Measurements from ENCODE around the gene GLIPR2. TPM values are rescaled to one million over a fixed set of nuclear protein-coding genes. Genes with fewer than 3 reads are reported as not detected.

The GLIPR2 gene
- total RNA-seq, 1 donor from 2014 or later = 14.3 TPM

- no peak for TF ChIP-seq CTCF (IDR thresholded peaks at IDR 0.05)
- ChIA-PET POLR2A (no interaction called here), CTCF (interaction anchor here (4.3 kb wide), 1 partner anchor 54 kb away, joined by 13 read pairs; no protein-coding TSS in a partner anchor)
- H3K4me1 Mint-ChIP-seq = no peaks in the 10 kb centered on the region
- H3K4me3 Mint-ChIP-seq = no peak overlapping the region
- intact Hi-C loops (cut with micrococcal nuclease) = no loop called here
- DNase-seq = no peak
- peaks cover 12% of the 10 kb centered on the region for H3K36me3 Mint-ChIP-seq (ENCODE audit: low read depth)
- H3K27me3 Mint-ChIP-seq = no peaks in the 10 kb centered on the region
- H3K27ac Mint-ChIP-seq = no peak overlapping the region
- no peaks in the 10 kb centered on the region for H3K9me3 Mint-ChIP-seq
- no peak for ATAC-seq (ENCODE audit: low read depth)
These were observed 24.0 kb upstream of the GLIPR2 start for GRCh38 chr9:36112516-36112915.

GRCh38 chr9:36113999-36114398 is 22.5 kb upstream of the GLIPR2 start:
- ChIA-PET CTCF (interaction anchor here (3.0 to 4.3 kb wide), 2 partner anchors 11 to 52 kb away, joined by 13 to 19 read pairs; no protein-coding TSS in a partner anchor), POLR2A (no interaction called here)
- H3K36me3 Mint-ChIP-seq (ENCODE audit: low read depth) = peaks cover 9% of the 10 kb centered on the region
- H3K9me3 Mint-ChIP-seq = no peaks in the 10 kb centered on the region
- TF ChIP-seq CTCF (IDR thresholded peaks at IDR 0.05) = no peak
- intact Hi-C loops (cut with micrococcal nuclease) = no loop called here
- no peaks in the 10 kb centered on the region for H3K27me3 Mint-ChIP-seq
- no peaks in the 10 kb centered on the region for H3K4me1 Mint-ChIP-seq
- H3K27ac Mint-ChIP-seq = no peak overlapping the region
- no peak overlapping the region for H3K4me3 Mint-ChIP-seq
- ATAC-seq (ENCODE audit: low read depth) (no peak), DNase-seq (no peak)

GRCh38 chr9:36116593-36116992 is 19.9 kb upstream of the GLIPR2 start:
- POLR2A ChIA-PET = no interaction called here
- Mint-ChIP-seq H3K4me3 (no peak overlapping the region), H3K4me1 (no peaks in the 10 kb centered on the region), H3K27ac (no peak overlapping the region), H3K36me3 (ENCODE audit: low read depth) (peaks cover 4% of the 10 kb centered on the region), H3K27me3 (no peaks in the 10 kb centered on the region), H3K9me3 (no peaks in the 10 kb centered on the region)
- no peak for ATAC-seq (ENCODE audit: low read depth)
- intact Hi-C loops (cut with micrococcal nuclease) = no loop called here
- no peak for TF ChIP-seq CTCF (IDR thresholded peaks at IDR 0.05)
- DNase-seq = no peak
- CTCF ChIA-PET = interaction anchor here (3.0 kb wide), 1 partner anchor 14 kb away, joined by 19 read pairs; no protein-coding TSS in a partner anchor

GRCh38 chr9:36118201-36118600 is 18.3 kb upstream of the GLIPR2 start:
- Mint-ChIP-seq H3K9me3 (no peaks in the 10 kb centered on the region), H3K27ac (no peak overlapping the region), H3K36me3 (ENCODE audit: low read depth) (peaks cover 13% of the 10 kb centered on the region), H3K4me3 (no peak overlapping the region), H3K27me3 (no peaks in the 10 kb centered on the region), H3K4me1 (no peaks in the 10 kb centered on the region)
- CTCF ChIA-PET = interaction anchor here (1.5 kb wide), 1 partner anchor 15 kb away, joined by 3 read pairs; no protein-coding TSS in a partner anchor
- POLR2A ChIA-PET = no interaction called here
- intact Hi-C loops (cut with micrococcal nuclease) = no loop called here
- TF ChIP-seq CTCF (IDR thresholded peaks at IDR 0.05) = no peak
- DNase-seq (no peak), ATAC-seq (ENCODE audit: low read depth) (no peak)

- no peaks in the 10 kb centered on the region for H3K9me3 Mint-ChIP-seq
- H3K4me1 Mint-ChIP-seq = no peaks in the 10 kb centered on the region
- ATAC-seq (ENCODE audit: low read depth) (no peak), DNase-seq (no peak)
- no peak overlapping the region for H3K27ac Mint-ChIP-seq
- no peak overlapping the region for H3K4me3 Mint-ChIP-seq
- ChIA-PET CTCF (interaction anchor here (1.5 kb wide), 1 partner anchor 16 kb away, joined by 3 read pairs; no protein-coding TSS in a partner anchor), POLR2A (no interaction called here)
- intact Hi-C loops (cut with micrococcal nuclease) = no loop called here
- no peaks in the 10 kb centered on the region for H3K27me3 Mint-ChIP-seq
- TF ChIP-seq CTCF (IDR thresholded peaks at IDR 0.05) = no peak
- peaks cover 13% of the 10 kb centered on the region for H3K36me3 Mint-ChIP-seq (ENCODE audit: low read depth)
These were observed 17.8 kb upstream of the GLIPR2 start for GRCh38 chr9:36118706-36119105.

Data from activated B cell treated with CpG ODN at 0.5 μM for 24 hours (primary cell).